K562 (cell line): ENCODE measurements around the gene HSPA1L. TPM values are rescaled to one million over a fixed set of nuclear protein-coding genes. Genes with fewer than 3 reads are reported as not detected.

ENCODE experiments used
- BHLHE40 ChIP-seq: IDR thresholded peaks from 2 replicates; pipeline ENCODE4 v1.6.1; 2011; ENCODE audit warnings: low read length, improper control_type of control experiment
- C11orf30 ChIP-seq: fragments of 450-650 bp; IDR thresholded peaks from 2 replicates; pipeline ENCODE4 v1.6.1; 2016; ENCODE audit warnings: low read depth, mild to moderate bottlenecking
- CBX8 ChIP-seq: fragments of 200-600 bp; sonication (generic); IDR thresholded peaks from 2 replicates; pipeline ENCODE4 v1.6.1; 2012; ENCODE audit warnings: borderline replicate concordance, mixed run types, low read depth, mild to moderate bottlenecking, moderate library complexity, mixed read lengths, low read length, control low read depth, inconsistent platforms; ENCODE audit not compliant: poor library complexity, severe bottlenecking; ENCODE audit errors: extremely low read depth
- DACH1 ChIP-seq: fragments of 450-650 bp; IDR thresholded peaks from 2 replicates; pipeline ENCODE4 v1.6.1; 2018; ENCODE audit not compliant: partially characterized antibody
- E2F1 ChIP-seq: sonication (generic); formaldehyde crosslinking; IDR thresholded peaks from 2 replicates; pipeline ENCODE4 v1.8.1; 2023; ENCODE audit warnings: mild to moderate bottlenecking, missing genetic modification reagents, moderate library complexity
- E2F4 ChIP-seq: sonication (generic); formaldehyde crosslinking; IDR thresholded peaks from 2 replicates; pipeline ENCODE4 v1.8.0; 2022; ENCODE audit warnings: mild to moderate bottlenecking, low read depth, missing genetic modification reagents
- E4F1 ChIP-seq: fragments of 250-450 bp; sonication (Bioruptor Pico); IDR thresholded peaks from 2 replicates; pipeline ENCODE4 v1.5.0; 2021; ENCODE audit warnings: mild to moderate bottlenecking, borderline replicate concordance
- FOXA1 ChIP-seq: fragments of 450-650 bp; IDR thresholded peaks from 2 replicates; pipeline ENCODE4 v1.6.1; 2016; ENCODE audit warnings: mild to moderate bottlenecking, borderline replicate concordance
- IRF1 ChIP-seq: sonication (generic); formaldehyde crosslinking; IDR thresholded peaks from 2 replicates; pipeline ENCODE4 v1.8.0; 2022; ENCODE audit warnings: missing genetic modification reagents, mild to moderate bottlenecking, borderline replicate concordance
- IRF2 ChIP-seq: sonication (generic); formaldehyde crosslinking; IDR thresholded peaks from 2 replicates; pipeline ENCODE4 v1.8.1; 2022; ENCODE audit warnings: mild to moderate bottlenecking, missing genetic modification reagents
- LEF1 ChIP-seq: fragments of 450-650 bp; IDR thresholded peaks from 2 replicates; pipeline ENCODE4 v1.6.1; 2016; ENCODE audit warnings: mild to moderate bottlenecking
- POLR2B ChIP-seq: fragments of 450-650 bp; IDR thresholded peaks from 2 replicates; pipeline ENCODE4 v1.6.1; 2018; ENCODE audit warnings: low read depth; ENCODE audit not compliant: partially characterized antibody
- RBFOX2 ChIP-seq: fragments of 200-400 bp; formaldehyde crosslinking; IDR thresholded peaks from 2 replicates; pipeline ENCODE4 v1.6.1; 2017; ENCODE audit warnings: low read depth, mild to moderate bottlenecking, low read length, moderate library complexity
- U2AF1 ChIP-seq: fragments of 200-400 bp; formaldehyde crosslinking; optimal IDR thresholded peaks from 2 replicates; pipeline ENCODE3; 2017; ENCODE audit warnings: mild to moderate bottlenecking, low read depth, low read length, moderate library complexity
- WHSC1 ChIP-seq: IDR thresholded peaks from one replicate; pipeline ENCODE4 v1.6.1; 2012; ENCODE audit warnings: low read length, control low read depth, inconsistent platforms
- ZBTB2 ChIP-seq: fragments of 450-650 bp; IDR thresholded peaks from 2 replicates; pipeline ENCODE4 v1.6.1; 2016; ENCODE audit warnings: antibody characterized with exemption
- ZNF253 ChIP-seq: fragments of 250-450 bp; sonication (Bioruptor Pico); conservative IDR thresholded peaks from 2 replicates; pipeline ENCODE4 v1.6.1; 2021; ENCODE audit warnings: mild to moderate bottlenecking
- ZNF395 ChIP-seq: fragments of 200-800 bp; sonication (Bioruptor generic); IDR thresholded peaks from 2 replicates; pipeline ENCODE4 v1.6.1; 2017; ENCODE audit warnings: missing genetic modification characterization, missing compliant biosample characterization
- ZNF668 ChIP-seq: fragments of 250-450 bp; sonication (Bioruptor Pico); IDR thresholded peaks from 2 replicates; pipeline ENCODE4 v1.8.0; 2022; ENCODE audit warnings: mild to moderate bottlenecking, inconsistent platforms
- polyA plus RNA-seq, 8 experiments: library from polyadenylated mRNA; depleted of rRNA in 4 of 8; stranded (reverse) in 5 of 8; unstranded in 3 of 8; fragments of >200 nt; fragmentation: Nextera tagmentation in 2 of 8; fragmentation: Illumina TruSeq in 1 of 8; extraction: Ambion mirVana in 2 of 8; extraction: Trizol in 1 of 8; gene quantifications; 2 replicates each; pipeline versions ENCODE4 v1.2.1 to v1.2.3, GENCODE V29; 2011 to 2014; ENCODE audit warnings: inconsistent platforms in 1 of 8, missing spikeins in 1 of 8
- total RNA-seq, 7 experiments: library from RNA; depleted of rRNA in 6 of 7; stranded (reverse); fragments of >200 nt in 6 of 7; fragmentation: Illumina TruSeq in 2 of 7; extraction: Trizol in 2 of 7; gene quantifications; 2 replicates each; pipeline versions ENCODE4 v1.2.1 to v1.2.3, GENCODE V29; 2011 to 2021; ENCODE audit warnings: low replicate concordance in 1 of 7

HSPA1L gene
- total and polyA plus RNA-seq, 9 of the 15 experiments (the other 6 are each of a cell fraction or from before 2014, with no cell fraction given): 0.14 to 2.1 (median 1.3) TPM

- TF ChIP-seq C11orf30 (no peak), FOXA1 (no peak), ZNF395 (CRISPR knock-in tag) (no peak), IRF1 (CRISPR knock-in tag) (no peak), CBX8 (no peak), ZNF668 (no peak), RBFOX2 (peak; percentile 94; the same call in 1 of the 2 replicates), E2F4 (CRISPR knock-in tag) (no peak), E2F1 (CRISPR knock-in tag) (0 out of 2 replicates have a peak, but pooled peaks have one; percentile 7), ZNF253 (CRISPR knock-in tag) (no peak), E4F1 (no peak), IRF2 (CRISPR knock-in tag) (no peak), POLR2B (peak; percentile 60), BHLHE40 (peak; percentile 4; the same call in 1 of the 2 replicates), U2AF1 (no peak), LEF1 (no peak; the same call in 1 of the 2 replicates), WHSC1 (no peak), DACH1 (no peak), ZBTB2 (no peak)
Measured at GRCh38 chr6:31794866-31795615, 20.0 kb downstream of the HSPA1L start (continued).
